HuH-7 (cell line): ENCODE measurements around the gene MRTFB.
A peak's percentile ranks its signal among the peaks of the same experiment; 100 is the strongest.

Source experiments
- DNase-seq: peaks from one replicate; pipeline ENCODE4 v3.0.0; 2011; ENCODE audit warnings: low spot score

Gene MRTFB

GRCh38 chr16:14062261-14062660 is 8.9 kb upstream of the MRTFB start:
- no peak for DNase-seq

GRCh38 chr16:14063618-14064581 is 7.2 kb upstream of the MRTFB start:
- DNase-seq, result no peak

- DNase-seq, result no peak
Measured at GRCh38 chr16:14069818-14070217, 1.3 kb upstream of the MRTFB start.

- no peak for DNase-seq
Measured at GRCh38 chr16:14070555-14070876, 603 bp upstream of the MRTFB start.

- DNase-seq, result no peak
Measured at GRCh38 chr16:14071576-14072271, 605 bp downstream of the MRTFB start.

- DNase-seq, result no peak
Measured at GRCh38 chr16:14072360-14072759, 1.2 kb downstream of the MRTFB start.

- no peak for DNase-seq
Measured at GRCh38 chr16:14074544-14074943, 3.4 kb downstream of the MRTFB start.

- no peak for DNase-seq
Measured at GRCh38 chr16:14077918-14078317, 6.8 kb downstream of the MRTFB start.

GRCh38 chr16:14086477-14086876 is 15.4 kb downstream of the MRTFB start:
- DNase-seq, result no peak

GRCh38 chr16:14087181-14087580 is 16.1 kb downstream of the MRTFB start:
- DNase-seq, result no peak

GRCh38 chr16:14087590-14088154 is 16.6 kb downstream of the MRTFB start:
- DNase-seq, result no peak

GRCh38 chr16:14088155-14088753 is 17.1 kb downstream of the MRTFB start:
- DNase-seq, result peak; percentile 23

- no peak for DNase-seq
Measured at GRCh38 chr16:14089283-14089823, 18.2 kb downstream of the MRTFB start.

GRCh38 chr16:14092561-14092960 is 21.4 kb downstream of the MRTFB start:
- DNase-seq, result no peak

- DNase-seq, result no peak
Measured at GRCh38 chr16:14095883-14096551, 24.9 kb downstream of the MRTFB start.

GRCh38 chr16:14097182-14097959 is 26.3 kb downstream of the MRTFB start:
- DNase-seq, result no peak

GRCh38 chr16:14098081-14098480 is 27.0 kb downstream of the MRTFB start:
- no peak for DNase-seq

GRCh38 chr16:14100825-14101224 is 29.7 kb downstream of the MRTFB start:
- DNase-seq, result no peak

GRCh38 chr16:14101415-14101814 is 30.3 kb downstream of the MRTFB start:
- no peak for DNase-seq

GRCh38 chr16:14102925-14103720 is 32.0 kb downstream of the MRTFB start:
- DNase-seq, result no peak
